GM12874 (cell line): Measurements from ENCODE around the gene DTNA.

Source experiments
- TF ChIP-seq, protein P1 (sequence below): IDR thresholded peaks from 2 replicates; pipeline ENCODE4 v1.5.1; 2011; ENCODE audit warnings: low read depth, mild to moderate bottlenecking, control low read depth, low read length, moderate library complexity; ENCODE audit not compliant: insufficient read depth

Gene DTNA

DNA sequence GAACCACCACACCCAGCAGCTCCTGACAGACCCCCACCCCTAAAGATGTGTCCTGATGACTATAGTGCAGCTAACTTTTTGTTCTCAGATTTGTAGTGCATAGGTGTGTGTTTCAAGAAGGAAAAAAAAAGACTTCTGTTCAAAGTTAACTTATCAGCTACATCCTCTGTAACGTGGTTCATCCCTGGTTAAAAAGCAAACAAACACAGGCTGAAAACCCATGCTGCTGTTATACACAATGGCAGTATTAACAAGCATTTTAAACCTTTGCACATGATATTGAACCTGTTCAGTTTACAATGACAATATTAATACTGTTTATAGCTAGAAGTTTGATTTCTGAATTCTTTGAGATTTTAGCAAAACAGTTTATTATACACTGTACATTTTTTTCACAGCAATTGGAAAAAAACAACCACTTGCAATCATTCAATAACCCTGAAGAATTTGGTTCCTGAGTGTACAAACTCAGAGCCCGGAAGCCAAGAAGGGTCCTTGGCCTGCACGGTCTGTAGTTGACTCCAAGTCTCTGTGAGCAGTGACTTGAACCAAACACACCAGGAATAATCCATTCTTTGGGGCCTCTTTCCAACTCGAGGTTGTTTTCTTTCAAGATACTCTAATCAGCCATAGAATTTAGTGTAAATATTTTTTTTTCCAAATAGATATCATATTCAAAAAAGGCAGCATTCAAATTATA lies 177.9 kb downstream of the DTNA start:
- TF ChIP-seq, protein P1, sequence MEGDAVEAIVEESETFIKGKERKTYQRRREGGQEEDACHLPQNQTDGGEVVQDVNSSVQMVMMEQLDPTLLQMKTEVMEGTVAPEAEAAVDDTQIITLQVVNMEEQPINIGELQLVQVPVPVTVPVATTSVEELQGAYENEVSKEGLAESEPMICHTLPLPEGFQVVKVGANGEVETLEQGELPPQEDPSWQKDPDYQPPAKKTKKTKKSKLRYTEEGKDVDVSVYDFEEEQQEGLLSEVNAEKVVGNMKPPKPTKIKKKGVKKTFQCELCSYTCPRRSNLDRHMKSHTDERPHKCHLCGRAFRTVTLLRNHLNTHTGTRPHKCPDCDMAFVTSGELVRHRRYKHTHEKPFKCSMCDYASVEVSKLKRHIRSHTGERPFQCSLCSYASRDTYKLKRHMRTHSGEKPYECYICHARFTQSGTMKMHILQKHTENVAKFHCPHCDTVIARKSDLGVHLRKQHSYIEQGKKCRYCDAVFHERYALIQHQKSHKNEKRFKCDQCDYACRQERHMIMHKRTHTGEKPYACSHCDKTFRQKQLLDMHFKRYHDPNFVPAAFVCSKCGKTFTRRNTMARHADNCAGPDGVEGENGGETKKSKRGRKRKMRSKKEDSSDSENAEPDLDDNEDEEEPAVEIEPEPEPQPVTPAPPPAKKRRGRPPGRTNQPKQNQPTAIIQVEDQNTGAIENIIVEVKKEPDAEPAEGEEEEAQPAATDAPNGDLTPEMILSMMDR: no peak

GRCh38 chr18:34890486-34891085 lies 180.5 kb downstream of the DTNA start:
- TF ChIP-seq, protein P1: no peak

DNA sequence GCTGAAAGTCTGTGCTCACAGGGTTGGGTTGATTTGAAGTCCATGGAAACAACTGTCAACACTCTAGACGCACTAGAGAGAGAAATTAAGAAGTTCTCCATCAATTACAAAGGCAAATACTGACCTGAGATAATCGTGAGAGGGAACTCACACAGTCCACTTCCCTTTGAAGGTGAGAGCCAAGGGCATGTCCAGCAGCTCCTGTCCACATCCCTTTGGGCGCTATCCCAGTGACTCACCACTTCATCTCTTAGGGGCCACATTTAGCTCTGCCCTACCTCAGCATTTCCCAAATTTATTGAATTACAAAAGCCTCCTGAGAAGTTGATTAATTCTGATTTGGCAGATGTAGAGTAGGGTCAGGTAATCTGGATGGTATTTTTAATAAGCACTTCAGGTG lies 182.3 kb downstream of the DTNA start:
- TF ChIP-seq, protein P1: no peak

DNA sequence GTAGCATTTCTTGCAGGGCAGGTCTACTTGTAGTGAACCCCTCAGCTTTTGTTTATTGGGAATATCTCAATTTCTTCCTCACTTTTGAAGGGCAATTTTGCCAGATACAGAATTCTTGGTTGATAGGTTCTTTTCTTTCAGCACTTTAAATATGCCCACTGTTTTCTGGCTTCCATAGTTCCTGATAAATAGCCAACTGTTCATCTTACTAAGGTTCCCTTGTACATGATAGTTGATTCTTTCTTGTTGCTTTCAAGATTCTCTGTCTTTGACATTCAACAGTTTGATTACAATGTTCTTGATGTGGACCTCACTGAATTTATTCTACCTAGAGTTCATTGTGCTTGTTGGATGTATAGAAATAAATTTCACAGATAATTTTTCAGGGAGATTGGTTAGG lies 183.1 kb downstream of the DTNA start:
- TF ChIP-seq, protein P1: no peak

DNA sequence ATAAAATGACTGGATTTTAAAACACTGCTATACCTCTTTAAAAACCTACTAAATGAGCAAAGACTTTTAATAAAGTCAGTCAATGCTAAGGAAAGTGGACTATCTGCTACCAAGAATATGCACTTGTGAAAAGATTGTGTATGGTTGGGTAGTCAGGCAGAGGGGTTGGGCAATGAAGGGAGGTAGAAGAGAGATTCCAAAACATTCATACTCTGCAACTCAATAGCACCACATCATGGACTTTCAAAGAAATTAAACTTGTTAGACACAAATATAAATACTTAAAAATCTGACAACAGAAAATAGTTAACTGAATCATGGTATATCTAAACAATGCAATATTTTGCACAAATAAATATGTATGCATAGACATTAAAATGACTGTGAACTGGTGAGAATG lies 191.2 kb downstream of the DTNA start:
- TF ChIP-seq, protein P1: no peak

DNA sequence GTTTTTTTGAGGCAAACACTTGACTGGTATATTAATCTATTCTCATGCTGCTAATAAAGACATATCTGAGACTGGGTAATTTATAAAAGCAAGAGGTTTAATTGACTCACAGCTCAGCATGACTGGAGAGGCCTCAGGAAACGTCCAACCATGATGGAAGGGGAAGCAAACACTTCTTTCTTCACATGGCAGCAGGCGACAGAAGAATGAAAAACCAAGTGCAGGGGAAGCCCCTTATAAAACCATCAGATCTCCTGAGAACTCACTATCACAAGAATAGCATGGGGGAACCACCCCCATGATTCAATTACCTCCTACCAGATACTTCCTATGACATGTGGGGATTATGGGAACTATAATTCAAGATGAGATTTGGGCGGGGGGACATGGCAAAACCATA lies 194.9 kb downstream of the DTNA start:
- TF ChIP-seq, protein P1: no peak

GRCh38 chr18:34909637-34910364 lies 199.7 kb downstream of the DTNA start:
- TF ChIP-seq, protein P1: no peak
